SJCRH30 (cell line): Measurements from ENCODE around the gene TMEM63A. TPM values are rescaled to one million over a fixed set of nuclear protein-coding genes. Genes with fewer than 3 reads are reported as not detected.

Experiments used
- DNase-seq, 2 experiments: peaks; one replicate each; pipeline ENCODE4 v3.0.0-alpha.2; 2015 to 2020
- H3K27ac ChIP-seq: fragments of 250-450 bp; sonication (Bioruptor Pico); 2 replicates; pipeline ENCODE4 v1.5.1; 2020; ENCODE audit warnings: mild to moderate bottlenecking, moderate library complexity
- H3K27me3 ChIP-seq: fragments of 250-450 bp; sonication (Bioruptor Pico); 2 replicates; pipeline ENCODE4 v1.5.1; 2020; ENCODE audit warnings: mild to moderate bottlenecking, moderate library complexity
- H3K36me3 ChIP-seq: fragments of 250-450 bp; sonication (Bioruptor Pico); 2 replicates; pipeline ENCODE4 v1.5.1; 2020; ENCODE audit warnings: mild to moderate bottlenecking, moderate library complexity
- H3K4me1 ChIP-seq: fragments of 250-450 bp; sonication (Bioruptor Pico); 2 replicates; pipeline ENCODE4 v1.5.1; 2020; ENCODE audit warnings: mild to moderate bottlenecking, moderate library complexity
- H3K4me3 ChIP-seq: fragments of 250-450 bp; sonication (Bioruptor Pico); 2 replicates; pipeline ENCODE4 v1.5.1; 2020; ENCODE audit warnings: mild to moderate bottlenecking, moderate library complexity
- H3K9me3 ChIP-seq: fragments of 250-450 bp; sonication (Bioruptor Pico); replicated peaks from 2 replicates; pipeline ENCODE4 v1.5.1; 2020; ENCODE audit warnings: mild to moderate bottlenecking, moderate library complexity
- total RNA-seq: library from RNA; depleted of rRNA; stranded (reverse); fragments of >200 nt; shearing (Covaris generic); gene quantifications from 2 replicates; pipeline ENCODE4 v1.2.3, GENCODE V29; 2014

TMEM63A gene
- total RNA-seq, 1 experiment from 2014 or later, result 20.4 TPM

GRCh38 chr1:225917101-225917500 is 34.9 kb upstream of the TMEM63A start:
- Histone ChIP-seq H3K27me3 (no peaks in the 10 kb centered on the region), H3K36me3 (peaks cover 17% of the 10 kb centered on the region; the same call in 1 of the 2 replicates), H3K4me1 (no peaks in the 10 kb centered on the region), H3K9me3 (no peaks in the 10 kb centered on the region), H3K27ac (no peak overlapping the region), H3K4me3 (no peak overlapping the region)
- DNase-seq, result no peak

GRCh38 chr1:225915538-225915991 is 33.4 kb upstream of the TMEM63A start:
- DNase-seq, result no peak
- no peak overlapping the region for H3K27ac ChIP-seq
- H3K27me3 ChIP-seq, result no peaks in the 10 kb centered on the region
- H3K9me3 ChIP-seq, result no peaks in the 10 kb centered on the region
- H3K36me3 ChIP-seq, result peaks cover 10% of the 10 kb centered on the region; the same call in 1 of the 2 replicates
- H3K4me1 ChIP-seq, result no peaks in the 10 kb centered on the region
- H3K4me3 ChIP-seq, result no peak overlapping the region

- Histone ChIP-seq H3K27me3 (no peaks in the 10 kb centered on the region), H3K9me3 (no peaks in the 10 kb centered on the region), H3K36me3 (0 out of 2 replicates have a peak, but pooled peaks cover 7% of the 10 kb centered on the region), H3K27ac (no peak overlapping the region), H3K4me1 (no peaks in the 10 kb centered on the region), H3K4me3 (no peak overlapping the region)
- no peak for DNase-seq
Measured at GRCh38 chr1:225914947-225915346, 32.8 kb upstream of the TMEM63A start.

- no peaks in the 10 kb centered on the region for H3K9me3 ChIP-seq
- H3K27me3 ChIP-seq, result no peaks in the 10 kb centered on the region
- 0 out of 2 replicates have a peak, but pooled peaks cover 7% of the 10 kb centered on the region for H3K36me3 ChIP-seq
- no peaks in the 10 kb centered on the region for H3K4me1 ChIP-seq
- no peak overlapping the region for H3K4me3 ChIP-seq
- H3K27ac ChIP-seq, result no peak overlapping the region
- no peak for DNase-seq
Measured at GRCh38 chr1:225914391-225914790, 32.2 kb upstream of the TMEM63A start.

GRCh38 chr1:225911191-225912130 is 29.3 kb upstream of the TMEM63A start:
- DNase-seq, result peak in 1 of 2 experiments; percentile 42
- Histone ChIP-seq H3K4me1 (no peaks in the 10 kb centered on the region), H3K27me3 (no peaks in the 10 kb centered on the region), H3K27ac (no peak overlapping the region), H3K9me3 (no peaks in the 10 kb centered on the region), H3K36me3 (no peaks in the 10 kb centered on the region), H3K4me3 (no peak overlapping the region)

GRCh38 chr1:225909477-225909876 is 27.3 kb upstream of the TMEM63A start:
- DNase-seq, result no peak
- H3K4me3 ChIP-seq, result no peak overlapping the region
- no peaks in the 10 kb centered on the region for H3K27me3 ChIP-seq
- H3K36me3 ChIP-seq, result no peaks in the 10 kb centered on the region
- no peaks in the 10 kb centered on the region for H3K9me3 ChIP-seq
- no peak overlapping the region for H3K27ac ChIP-seq
- no peaks in the 10 kb centered on the region for H3K4me1 ChIP-seq

GRCh38 chr1:225908773-225909172 is 26.6 kb upstream of the TMEM63A start:
- no peak for DNase-seq
- H3K36me3 ChIP-seq, result no peaks in the 10 kb centered on the region

GRCh38 chr1:225908013-225908640 is 25.9 kb upstream of the TMEM63A start:
- Histone ChIP-seq H3K36me3 (no peaks in the 10 kb centered on the region), H3K9me3 (no peaks in the 10 kb centered on the region), H3K27ac (no peak overlapping the region), H3K4me3 (no peak overlapping the region), H3K4me1 (no peaks in the 10 kb centered on the region), H3K27me3 (no peaks in the 10 kb centered on the region)
- DNase-seq, result no peak

More at GRCh38 chr1:225908773-225909172, 26.6 kb upstream of the TMEM63A start:
- Histone ChIP-seq H3K4me1 (no peaks in the 10 kb centered on the region), H3K27ac (no peak overlapping the region), H3K27me3 (no peaks in the 10 kb centered on the region), H3K4me3 (no peak overlapping the region), H3K9me3 (no peaks in the 10 kb centered on the region)

- no peaks in the 10 kb centered on the region for H3K4me1 ChIP-seq
- H3K4me3 ChIP-seq, result no peak overlapping the region
- no peak overlapping the region for H3K27ac ChIP-seq
- no peaks in the 10 kb centered on the region for H3K9me3 ChIP-seq
- DNase-seq, result no peak
- no peaks in the 10 kb centered on the region for H3K27me3 ChIP-seq
- no peaks in the 10 kb centered on the region for H3K36me3 ChIP-seq
Measured at GRCh38 chr1:225907341-225907740, 25.2 kb upstream of the TMEM63A start.

- DNase-seq, result no peak
- H3K4me1 ChIP-seq, result no peaks in the 10 kb centered on the region
- no peaks in the 10 kb centered on the region for H3K36me3 ChIP-seq
- H3K27ac ChIP-seq, result no peak overlapping the region
- H3K9me3 ChIP-seq, result no peaks in the 10 kb centered on the region
- H3K4me3 ChIP-seq, result no peak overlapping the region
- no peaks in the 10 kb centered on the region for H3K27me3 ChIP-seq
Measured at GRCh38 chr1:225906467-225906866, 24.3 kb upstream of the TMEM63A start.

- no peak overlapping the region for H3K4me3 ChIP-seq
- H3K4me1 ChIP-seq, result no peaks in the 10 kb centered on the region
- DNase-seq, result no peak
- H3K27ac ChIP-seq, result no peak overlapping the region
- no peaks in the 10 kb centered on the region for H3K36me3 ChIP-seq
- no peaks in the 10 kb centered on the region for H3K27me3 ChIP-seq
- no peaks in the 10 kb centered on the region for H3K9me3 ChIP-seq
Measured at GRCh38 chr1:225903623-225904022, 21.4 kb upstream of the TMEM63A start.

GRCh38 chr1:225899044-225899925 is 17.1 kb upstream of the TMEM63A start:
- no peaks in the 10 kb centered on the region for H3K27me3 ChIP-seq
- no peaks in the 10 kb centered on the region for H3K36me3 ChIP-seq
- peaks cover 12% of the 10 kb centered on the region for H3K4me1 ChIP-seq
- DNase-seq, result no peak
- no peak overlapping the region for H3K27ac ChIP-seq
- H3K4me3 ChIP-seq, result no peak overlapping the region
- H3K9me3 ChIP-seq, result no peaks in the 10 kb centered on the region

- Histone ChIP-seq H3K4me1 (peaks cover 13% of the 10 kb centered on the region), H3K4me3 (no peak overlapping the region), H3K27me3 (no peaks in the 10 kb centered on the region)
Measured at GRCh38 chr1:225897595-225898514, 15.7 kb upstream of the TMEM63A start.

More at GRCh38 chr1:225897595-225898514, 15.7 kb upstream of the TMEM63A start:
- Histone ChIP-seq H3K27ac (no peak overlapping the region), H3K36me3 (no peaks in the 10 kb centered on the region), H3K9me3 (no peaks in the 10 kb centered on the region)
- DNase-seq, result no peak
